ENCODE data around the gene EDC3.
A peak's percentile ranks its signal among the peaks of the same experiment; 100 is the strongest.
"Not testable (repeated sequence)": the region's sequence is repeated elsewhere in the genome, so short reads cannot be mapped to it uniquely, and the experiment has no call there.

The EDC3 gene

GRCh38 chr15:74651242-74651741 is 44.5 kb downstream of the EDC3 start:
- no peak for DNase-seq (ENCODE audit: low read depth)

GRCh38 chr15:74648051-74648842 is 47.6 kb downstream of the EDC3 start:
- DNase-seq (ENCODE audit: low read depth): no peak

GRCh38 chr15:74646480-74646879 is 49.3 kb downstream of the EDC3 start:
- DNase-seq (ENCODE audit: low read depth): no peak

- no peak for DNase-seq (ENCODE audit: low read depth)
These were observed 52.1 kb downstream of the EDC3 start for GRCh38 chr15:74643665-74644204.

- peak; percentile 43 for DNase-seq (ENCODE audit: low read depth)
These were observed 52.8 kb downstream of the EDC3 start for GRCh38 chr15:74642734-74643664.

GRCh38 chr15:74642348-74642733 is 53.5 kb downstream of the EDC3 start:
- DNase-seq (ENCODE audit: low read depth): no peak

- DNase-seq (ENCODE audit: low read depth): no peak
These were observed 54.7 kb downstream of the EDC3 start for GRCh38 chr15:74641151-74641550.

GRCh38 chr15:74636984-74637383 is 58.8 kb downstream of the EDC3 start:
- DNase-seq (ENCODE audit: low read depth): no peak

GRCh38 chr15:74635228-74635627 is 60.6 kb downstream of the EDC3 start:
- DNase-seq (ENCODE audit: low read depth): peak; percentile 66

GRCh38 chr15:74633781-74634180 is 62.0 kb downstream of the EDC3 start:
- no peak for DNase-seq (ENCODE audit: low read depth)

GRCh38 chr15:74632601-74633000 is 63.2 kb downstream of the EDC3 start:
- no peak for DNase-seq (ENCODE audit: low read depth)

- DNase-seq (ENCODE audit: low read depth): peak; percentile 59
These were observed 63.8 kb downstream of the EDC3 start for GRCh38 chr15:74631935-74632560.

GRCh38 chr15:74631408-74631807 is 64.4 kb downstream of the EDC3 start:
- DNase-seq (ENCODE audit: low read depth): no peak

- DNase-seq (ENCODE audit: low read depth): no peak
These were observed 64.8 kb downstream of the EDC3 start for GRCh38 chr15:74631087-74631385.

GRCh38 chr15:74630284-74631086 is 65.3 kb downstream of the EDC3 start:
- no peak for DNase-seq (ENCODE audit: low read depth)

GRCh38 chr15:74629696-74630095 is 66.1 kb downstream of the EDC3 start:
- DNase-seq (ENCODE audit: low read depth): not testable (repeated sequence)

GRCh38 chr15:74628949-74629348 is 66.9 kb downstream of the EDC3 start:
- DNase-seq (ENCODE audit: low read depth): no peak

- no peak for DNase-seq (ENCODE audit: low read depth)
These were observed 67.6 kb downstream of the EDC3 start for GRCh38 chr15:74628199-74628598.

GRCh38 chr15:74627766-74628165 is 68.1 kb downstream of the EDC3 start:
- DNase-seq (ENCODE audit: low read depth): no peak

GRCh38 chr15:74626752-74627692 is 68.8 kb downstream of the EDC3 start:
- no peak for DNase-seq (ENCODE audit: low read depth)

Measured in EH (cell line).